Peyer's patch (tissue), 4 donors: ENCODE results near the gene TAS1R3. TPM values are rescaled to one million over a fixed set of nuclear protein-coding genes. Genes with fewer than 3 reads are reported as not detected.

Experiments used
- DNase-seq, 3 donors: peaks; one replicate each; pipeline ENCODE4 v3.0.0-alpha.2; 2017 to 2019
- H3K27ac ChIP-seq, 4 donors: fragments of 200-600 bp; sonication (generic); one replicate each; pipeline ENCODE4 v1.5.1; 2016 to 2019
- H3K27me3 ChIP-seq, 2 donors: fragments of 200-600 bp; sonication (generic); one replicate each; pipeline ENCODE4 v1.5.1; 2019
- H3K36me3 ChIP-seq, 3 donors: fragments of 200-600 bp; sonication (generic); one replicate each; pipeline ENCODE4 v1.5.1; 2016 to 2019
- H3K4me1 ChIP-seq, 4 donors: fragments of 200-600 bp; sonication (generic); one replicate each; pipeline ENCODE4 v1.5.1; 2016 to 2019
- H3K4me3 ChIP-seq, 4 donors: fragments of 200-600 bp; sonication (generic); 1 replicate in 3 of 4; 2 replicates in 1 of 4; pipeline ENCODE4 v1.5.1; 2016 to 2019; ENCODE audit warnings: mild to moderate bottlenecking in 1 of 4
- H3K9me3 ChIP-seq, 4 donors: fragments of 200-600 bp; sonication (generic); one replicate each; pipeline ENCODE4 v1.5.1; 2016 to 2019; ENCODE audit warnings: mild to moderate bottlenecking in 1 of 4
- CTCF ChIP-seq, 6 experiments: fragments of 450-650 bp in 4 of 6; fragments of 200-600 bp in 2 of 6; sonication (generic) in 1 of 6; IDR thresholded peaks; one replicate each; pipeline ENCODE4 v1.5.1; 2017 to 2019; ENCODE audit warnings: antibody characterized with exemption in 6 of 6, mild to moderate bottlenecking in 3 of 6, moderate library complexity in 1 of 6
- POLR2A ChIP-seq, 2 donors: fragments of 450-650 bp; IDR thresholded peaks; one replicate each; pipeline ENCODE4 v1.5.1; 2017; ENCODE audit warnings: antibody characterized with exemption in 2 of 2, mild to moderate bottlenecking in 2 of 2, moderate library complexity in 2 of 2
- total RNA-seq, 4 donors: library from RNA; depleted of rRNA; stranded (reverse); fragments of >200 nt; gene quantifications; one replicate each; pipeline ENCODE4 v1.1.0, GENCODE V29; 2016

Gene TAS1R3
- total RNA-seq, 4 donors from 2014 or later = 2.1 to 5.8 (median 3.0) TPM

GRCh38 chr1:1359308-1359663, 28.2 kb downstream of the TAS1R3 start:
- Histone ChIP-seq H3K9me3 (no peaks in the 10 kb centered on the region), H3K27me3 (peaks cover 0 to 10% of the 10 kb centered on the region in 2 donors), H3K36me3 (peaks cover 0 to 2% (median 0%) of the 10 kb centered on the region in 3 donors), H3K27ac (peak overlapping the region; percentile 64 to 92 (median 76)), H3K4me3 (no peak overlapping the region), H3K4me1 (peaks cover 2 to 58% (median 14%) of the 10 kb centered on the region in 4 donors)
- TF ChIP-seq POLR2A (IDR thresholded peaks at IDR 0.05) (no peak), CTCF (IDR thresholded peaks at IDR 0.05) (no peak)
- DNase-seq = no peak

- no peak for DNase-seq
- Histone ChIP-seq H3K27ac (peak overlapping the region; percentile 41 to 92 (median 76)), H3K36me3 (no peaks in the 10 kb centered on the region), H3K27me3 (peaks cover 0 to 8% of the 10 kb centered on the region in 2 donors), H3K4me1 (peaks cover 0 to 52% (median 9%) of the 10 kb centered on the region in 4 donors), H3K4me3 (no peak overlapping the region), H3K9me3 (no peaks in the 10 kb centered on the region)
- TF ChIP-seq POLR2A (IDR thresholded peaks at IDR 0.05) (no peak), CTCF (IDR thresholded peaks at IDR 0.05) (no peak)
Observed at GRCh38 chr1:1359664-1360468, 28.8 kb downstream of the TAS1R3 start.

GRCh38 chr1:1360506-1361169, 29.6 kb downstream of the TAS1R3 start:
- no peak for DNase-seq
- peaks cover 0 to 45% (median 2%) of the 10 kb centered on the region in 4 donors for H3K4me1 ChIP-seq
- no peaks in the 10 kb centered on the region for H3K9me3 ChIP-seq
- peak overlapping the region; percentile 41 to 92 (median 76) for H3K27ac ChIP-seq
- H3K36me3 ChIP-seq = no peaks in the 10 kb centered on the region
- no peaks in the 10 kb centered on the region for H3K27me3 ChIP-seq
- no peak overlapping the region for H3K4me3 ChIP-seq
- TF ChIP-seq POLR2A (IDR thresholded peaks at IDR 0.05) (no peak), CTCF (IDR thresholded peaks at IDR 0.05) (no peak)

GRCh38 chr1:1361233-1361981, 30.3 kb downstream of the TAS1R3 start:
- H3K4me3 ChIP-seq = no peak overlapping the region
- DNase-seq = no peak
- H3K27me3 ChIP-seq = no peaks in the 10 kb centered on the region
- H3K36me3 ChIP-seq = no peaks in the 10 kb centered on the region
- peaks cover 0 to 37% (median 2%) of the 10 kb centered on the region in 4 donors for H3K4me1 ChIP-seq
- peak overlapping the region; percentile 17 to 85 (median 55) for H3K27ac ChIP-seq
- TF ChIP-seq POLR2A (IDR thresholded peaks at IDR 0.05) (no peak), CTCF (IDR thresholded peaks at IDR 0.05) (no peak)
- no peaks in the 10 kb centered on the region for H3K9me3 ChIP-seq

- H3K9me3 ChIP-seq = no peaks in the 10 kb centered on the region
- H3K4me1 ChIP-seq = peaks cover 0 to 32% (median 2%) of the 10 kb centered on the region in 4 donors
- TF ChIP-seq CTCF (IDR thresholded peaks at IDR 0.05) (no peak), POLR2A (IDR thresholded peaks at IDR 0.05) (no peak)
- H3K4me3 ChIP-seq = no peak overlapping the region
- DNase-seq = peak in 1 of 3 donors; percentile 51
- H3K36me3 ChIP-seq = no peaks in the 10 kb centered on the region
- no peaks in the 10 kb centered on the region for H3K27me3 ChIP-seq
- peak overlapping the region; percentile 5 to 85 (median 55) for H3K27ac ChIP-seq
Observed at GRCh38 chr1:1361982-1362423, 30.9 kb downstream of the TAS1R3 start.
